Measurements from ENCODE around the gene COMMD1. TPM values are rescaled to one million over a fixed set of nuclear protein-coding genes. Genes with fewer than 3 reads are reported as not detected.
A peak's percentile ranks its signal among the peaks of the same experiment; 100 is the strongest.

The COMMD1 gene
- total RNA-seq, 1 experiment from 2014 or later = 24.7 TPM

DNA sequence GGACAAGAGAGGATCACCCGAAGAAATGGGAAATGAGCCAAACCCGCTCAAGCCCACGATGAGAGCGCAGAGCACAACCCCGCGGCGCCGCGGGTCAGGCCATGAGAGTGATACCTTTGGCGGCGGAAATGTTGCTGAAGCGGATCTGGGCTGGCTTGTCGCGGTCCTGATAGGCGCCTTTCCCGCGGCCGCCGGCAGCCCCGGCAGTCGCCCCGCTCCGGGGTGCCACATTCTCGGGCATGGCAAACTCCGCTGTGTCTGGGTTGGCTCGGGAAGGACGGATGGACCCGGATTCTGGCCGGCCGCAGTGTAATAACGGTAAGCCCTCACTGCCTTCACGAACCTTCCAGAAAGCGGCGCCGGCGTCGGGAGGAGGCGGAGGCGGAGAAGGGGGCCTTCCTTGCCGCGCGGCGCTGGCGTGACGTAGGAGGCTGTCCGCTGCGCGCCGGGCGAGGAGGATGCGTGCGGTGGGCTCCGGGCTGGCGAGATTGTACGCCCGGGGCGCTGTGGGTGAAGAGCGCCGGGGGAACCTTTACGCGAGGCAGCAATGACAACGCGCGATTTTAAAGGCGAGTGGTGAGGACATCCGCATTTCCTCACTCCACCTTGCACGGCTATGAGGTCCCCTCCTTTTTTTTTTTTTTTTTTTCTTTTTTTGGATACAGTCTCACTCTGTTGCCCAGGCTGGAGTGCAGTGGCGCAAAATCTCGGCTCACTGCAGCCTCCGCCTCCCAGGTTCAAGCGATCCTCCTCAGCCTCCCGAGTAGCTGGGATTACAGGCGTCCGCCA is 17.0 kb upstream of the COMMD1 start, which contains the start of gene CCT4 (continued):
- TF ChIP-seq ARID4B (CRISPR knock-in tag; IDR thresholded peaks at IDR 0.05; ENCODE audit: borderline replicate concordance) (peak; percentile 50; the same call in 1 of the 2 replicates), NR1H2 (CRISPR knock-in tag; IDR thresholded peaks at IDR 0.05) (no peak), ATF2 (CRISPR knock-in tag; IDR thresholded peaks at IDR 0.05; ENCODE audit: borderline replicate concordance, low read depth) (no peak), JAZF1 (CRISPR knock-in tag; IDR thresholded peaks at IDR 0.05) (no peak), ETV6 (CRISPR knock-in tag; IDR thresholded peaks at IDR 0.05) (peak; percentile 56; the same call in 1 of the 2 replicates), ZNF121 (CRISPR knock-in tag; IDR thresholded peaks at IDR 0.05) (peak; percentile 46; the same call in 1 of the 2 replicates), RELA (CRISPR knock-in tag; IDR thresholded peaks at IDR 0.05; ENCODE audit: borderline replicate concordance) (no peak; the same call in 1 of the 2 replicates), PREB (CRISPR knock-in tag; IDR thresholded peaks at IDR 0.05; ENCODE audit: borderline replicate concordance) (0 out of 2 replicates have a peak, but pooled peaks have one; percentile 83), MLX (CRISPR knock-in tag; IDR thresholded peaks at IDR 0.05) (no peak), FOXP4 (CRISPR knock-in tag; IDR thresholded peaks at IDR 0.05) (0 out of 2 replicates have a peak, but pooled peaks have one; percentile 42), ZNF396 (CRISPR knock-in tag; IDR thresholded peaks at IDR 0.05; ENCODE audit: borderline replicate concordance) (no peak), RORB (CRISPR knock-in tag; IDR thresholded peaks at IDR 0.05) (no peak), CREM (CRISPR knock-in tag; IDR thresholded peaks at IDR 0.05) (peak; percentile 99), ATF3 (CRISPR knock-in tag; conservative IDR thresholded peaks at IDR 0.05) (no peak), ZBTB21 (CRISPR knock-in tag; IDR thresholded peaks at IDR 0.05; ENCODE audit: borderline replicate concordance) (no peak)
- TF ChIP-seq, protein P1, sequence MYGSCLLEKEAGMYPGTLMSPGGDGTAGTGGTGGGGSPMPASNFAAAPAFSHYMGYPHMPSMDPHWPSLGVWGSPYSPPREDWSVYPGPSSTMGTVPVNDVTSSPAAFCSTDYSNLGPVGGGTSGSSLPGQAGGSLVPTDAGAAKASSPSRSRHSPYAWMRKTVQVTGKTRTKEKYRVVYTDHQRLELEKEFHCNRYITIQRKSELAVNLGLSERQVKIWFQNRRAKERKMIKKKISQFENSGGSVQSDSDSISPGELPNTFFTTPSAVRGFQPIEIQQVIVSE (CRISPR knock-in tag; IDR thresholded peaks at IDR 0.05; ENCODE audit: borderline replicate concordance) = no peak
- TF ChIP-seq, protein P2, sequence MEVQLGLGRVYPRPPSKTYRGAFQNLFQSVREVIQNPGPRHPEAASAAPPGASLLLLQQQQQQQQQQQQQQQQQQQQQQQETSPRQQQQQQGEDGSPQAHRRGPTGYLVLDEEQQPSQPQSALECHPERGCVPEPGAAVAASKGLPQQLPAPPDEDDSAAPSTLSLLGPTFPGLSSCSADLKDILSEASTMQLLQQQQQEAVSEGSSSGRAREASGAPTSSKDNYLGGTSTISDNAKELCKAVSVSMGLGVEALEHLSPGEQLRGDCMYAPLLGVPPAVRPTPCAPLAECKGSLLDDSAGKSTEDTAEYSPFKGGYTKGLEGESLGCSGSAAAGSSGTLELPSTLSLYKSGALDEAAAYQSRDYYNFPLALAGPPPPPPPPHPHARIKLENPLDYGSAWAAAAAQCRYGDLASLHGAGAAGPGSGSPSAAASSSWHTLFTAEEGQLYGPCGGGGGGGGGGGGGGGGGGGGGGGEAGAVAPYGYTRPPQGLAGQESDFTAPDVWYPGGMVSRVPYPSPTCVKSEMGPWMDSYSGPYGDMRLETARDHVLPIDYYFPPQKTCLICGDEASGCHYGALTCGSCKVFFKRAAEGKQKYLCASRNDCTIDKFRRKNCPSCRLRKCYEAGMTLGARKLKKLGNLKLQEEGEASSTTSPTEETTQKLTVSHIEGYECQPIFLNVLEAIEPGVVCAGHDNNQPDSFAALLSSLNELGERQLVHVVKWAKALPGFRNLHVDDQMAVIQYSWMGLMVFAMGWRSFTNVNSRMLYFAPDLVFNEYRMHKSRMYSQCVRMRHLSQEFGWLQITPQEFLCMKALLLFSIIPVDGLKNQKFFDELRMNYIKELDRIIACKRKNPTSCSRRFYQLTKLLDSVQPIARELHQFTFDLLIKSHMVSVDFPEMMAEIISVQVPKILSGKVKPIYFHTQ (CRISPR knock-in tag; IDR thresholded peaks at IDR 0.05) = no peak
- TF ChIP-seq, protein P3, sequence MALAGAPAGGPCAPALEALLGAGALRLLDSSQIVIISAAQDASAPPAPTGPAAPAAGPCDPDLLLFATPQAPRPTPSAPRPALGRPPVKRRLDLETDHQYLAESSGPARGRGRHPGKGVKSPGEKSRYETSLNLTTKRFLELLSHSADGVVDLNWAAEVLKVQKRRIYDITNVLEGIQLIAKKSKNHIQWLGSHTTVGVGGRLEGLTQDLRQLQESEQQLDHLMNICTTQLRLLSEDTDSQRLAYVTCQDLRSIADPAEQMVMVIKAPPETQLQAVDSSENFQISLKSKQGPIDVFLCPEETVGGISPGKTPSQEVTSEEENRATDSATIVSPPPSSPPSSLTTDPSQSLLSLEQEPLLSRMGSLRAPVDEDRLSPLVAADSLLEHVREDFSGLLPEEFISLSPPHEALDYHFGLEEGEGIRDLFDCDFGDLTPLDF (CRISPR knock-in tag; IDR thresholded peaks at IDR 0.05) = no peak
- TF ChIP-seq, protein P4, sequence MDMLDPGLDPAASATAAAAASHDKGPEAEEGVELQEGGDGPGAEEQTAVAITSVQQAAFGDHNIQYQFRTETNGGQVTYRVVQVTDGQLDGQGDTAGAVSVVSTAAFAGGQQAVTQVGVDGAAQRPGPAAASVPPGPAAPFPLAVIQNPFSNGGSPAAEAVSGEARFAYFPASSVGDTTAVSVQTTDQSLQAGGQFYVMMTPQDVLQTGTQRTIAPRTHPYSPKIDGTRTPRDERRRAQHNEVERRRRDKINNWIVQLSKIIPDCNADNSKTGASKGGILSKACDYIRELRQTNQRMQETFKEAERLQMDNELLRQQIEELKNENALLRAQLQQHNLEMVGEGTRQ (CRISPR knock-in tag; IDR thresholded peaks at IDR 0.05) = peak; percentile 43; the same call in 1 of the 2 replicates

Measured in WTC11 (cell line).